Measurements from ENCODE around the gene SLC10A7.

DNA sequence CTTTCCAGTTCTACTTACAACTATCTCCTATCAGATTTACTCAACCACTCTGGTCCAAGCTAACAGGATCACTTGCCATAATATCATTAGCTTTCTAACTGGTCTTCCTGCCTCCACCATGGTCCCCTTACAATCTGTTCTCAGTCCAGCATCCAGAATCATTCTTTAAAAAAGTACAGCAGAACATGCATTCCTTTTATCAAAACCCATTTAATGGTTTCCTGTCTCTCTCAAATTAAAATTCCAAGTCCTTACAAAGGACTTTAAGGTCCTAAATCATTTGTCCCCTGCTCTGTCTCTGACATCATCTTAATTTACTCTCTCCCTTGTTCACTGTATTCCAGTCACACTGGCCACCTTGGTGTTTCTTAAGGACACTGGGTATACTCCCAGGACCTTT lies 202.8 kb downstream of the SLC10A7 start:
- TF ChIP-seq, protein P1, sequence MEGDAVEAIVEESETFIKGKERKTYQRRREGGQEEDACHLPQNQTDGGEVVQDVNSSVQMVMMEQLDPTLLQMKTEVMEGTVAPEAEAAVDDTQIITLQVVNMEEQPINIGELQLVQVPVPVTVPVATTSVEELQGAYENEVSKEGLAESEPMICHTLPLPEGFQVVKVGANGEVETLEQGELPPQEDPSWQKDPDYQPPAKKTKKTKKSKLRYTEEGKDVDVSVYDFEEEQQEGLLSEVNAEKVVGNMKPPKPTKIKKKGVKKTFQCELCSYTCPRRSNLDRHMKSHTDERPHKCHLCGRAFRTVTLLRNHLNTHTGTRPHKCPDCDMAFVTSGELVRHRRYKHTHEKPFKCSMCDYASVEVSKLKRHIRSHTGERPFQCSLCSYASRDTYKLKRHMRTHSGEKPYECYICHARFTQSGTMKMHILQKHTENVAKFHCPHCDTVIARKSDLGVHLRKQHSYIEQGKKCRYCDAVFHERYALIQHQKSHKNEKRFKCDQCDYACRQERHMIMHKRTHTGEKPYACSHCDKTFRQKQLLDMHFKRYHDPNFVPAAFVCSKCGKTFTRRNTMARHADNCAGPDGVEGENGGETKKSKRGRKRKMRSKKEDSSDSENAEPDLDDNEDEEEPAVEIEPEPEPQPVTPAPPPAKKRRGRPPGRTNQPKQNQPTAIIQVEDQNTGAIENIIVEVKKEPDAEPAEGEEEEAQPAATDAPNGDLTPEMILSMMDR (IDR thresholded peaks at IDR 0.05; ENCODE audit: insufficient read depth, low read depth, low read length) = no peak
- TF ChIP-seq EZH2 (IDR thresholded peaks at IDR 0.05; ENCODE audit: insufficient read depth, low read length) = no peak
